HG02943 (cell line): ENCODE results near the gene PTPRZ1.

Source experiments
- ATAC-seq: cut with Tn5 transposase; IDR thresholded peaks from one replicate; pipeline ENCODE4 v1.9.1; 2021; ENCODE audit warnings: mild to moderate bottlenecking, low read depth, moderate library complexity; ENCODE audit not compliant: unreplicated experiment

PTPRZ1 gene

GRCh38 chr7:121887634-121888033 lies 14.7 kb downstream of the PTPRZ1 start:
- no peak for ATAC-seq

GRCh38 chr7:121890833-121891232 lies 17.9 kb downstream of the PTPRZ1 start:
- ATAC-seq, result no peak

GRCh38 chr7:121891731-121892130 lies 18.8 kb downstream of the PTPRZ1 start:
- no peak for ATAC-seq

- ATAC-seq, result no peak
Observed at GRCh38 chr7:121901026-121901425, 28.1 kb downstream of the PTPRZ1 start.

- no peak for ATAC-seq
Observed at GRCh38 chr7:121904120-121904519, 31.2 kb downstream of the PTPRZ1 start.

- ATAC-seq, result no peak
Observed at GRCh38 chr7:121908042-121908441, 35.1 kb downstream of the PTPRZ1 start.

GRCh38 chr7:121909716-121910345 lies 36.9 kb downstream of the PTPRZ1 start:
- ATAC-seq, result no peak

GRCh38 chr7:121913947-121914675 lies 41.1 kb downstream of the PTPRZ1 start:
- ATAC-seq, result no peak

GRCh38 chr7:121914676-121915279 lies 41.8 kb downstream of the PTPRZ1 start:
- no peak for ATAC-seq

GRCh38 chr7:121916211-121916610 lies 43.2 kb downstream of the PTPRZ1 start:
- no peak for ATAC-seq

- no peak for ATAC-seq
Observed at GRCh38 chr7:121919986-121920385, 47.0 kb downstream of the PTPRZ1 start.

GRCh38 chr7:121924269-121925186 lies 51.6 kb downstream of the PTPRZ1 start:
- no peak for ATAC-seq

- ATAC-seq, result no peak
Observed at GRCh38 chr7:121931149-121931902, 58.4 kb downstream of the PTPRZ1 start.

GRCh38 chr7:121932768-121933167 lies 59.8 kb downstream of the PTPRZ1 start:
- no peak for ATAC-seq

GRCh38 chr7:121936951-121937623 lies 64.1 kb downstream of the PTPRZ1 start:
- ATAC-seq, result no peak

- no peak for ATAC-seq
Observed at GRCh38 chr7:121938429-121938996, 65.6 kb downstream of the PTPRZ1 start.

GRCh38 chr7:121940918-121941317 lies 68.0 kb downstream of the PTPRZ1 start:
- no peak for ATAC-seq

- ATAC-seq, result no peak
Observed at GRCh38 chr7:121941830-121942229, 68.9 kb downstream of the PTPRZ1 start.

GRCh38 chr7:121945066-121945465 lies 72.1 kb downstream of the PTPRZ1 start:
- ATAC-seq, result no peak
